Activated T-cell treated with anti-CD3 and anti-CD28 coated beads, Interleukin-2, amount 50 U/mL, for 24 hours (primary cell): ENCODE data around the gene PSMB9.
A peak's percentile ranks its signal among the peaks of the same experiment; 100 is the strongest.
"Not testable (repeated sequence)": the region's sequence is repeated elsewhere in the genome, so short reads cannot be mapped to it uniquely, and the experiment has no call there.

Experiments
- DNase-seq: peaks from one replicate; pipeline ENCODE4 v3.0.0-alpha.2; 2020
- H3K27ac Mint-ChIP-seq: 2 replicates; pipeline ENCODE4 v1.8.0; 2020; ENCODE audit warnings: mild to moderate bottlenecking, mixed read lengths
- H3K27me3 Mint-ChIP-seq: 2 replicates; pipeline ENCODE4 v1.8.0; 2020; ENCODE audit warnings: mixed read lengths
- H3K36me3 Mint-ChIP-seq: 2 replicates; pipeline ENCODE4 v1.8.0; 2020; ENCODE audit warnings: low read depth, mixed read lengths
- H3K4me1 Mint-ChIP-seq: 2 replicates; pipeline ENCODE4 v1.8.0; 2020; ENCODE audit warnings: low read depth, mixed read lengths
- H3K4me3 Mint-ChIP-seq: 2 replicates; pipeline ENCODE4 v1.8.0; 2020; ENCODE audit warnings: mild to moderate bottlenecking, moderate library complexity, mixed read lengths
- H3K9me3 Mint-ChIP-seq: 2 replicates; pipeline ENCODE4 v1.8.0; 2020; ENCODE audit warnings: mixed read lengths

PSMB9 gene

GRCh38 chr6:32853541-32854375 lies at the start of gene PSMB9, which contains the start of gene TAP1:
PSMB9 (plus strand) TSS chr6:32854192; CDS start chr6:32854230, 38 bp downstream.
TAP1 (minus strand) TSS chr6:32853704; CDS start chr6:32853636, 68 bp downstream.
- peak within 1 kb of the TSS; percentile 100 for H3K27ac Mint-ChIP-seq
- peak; percentile 96 for DNase-seq
- peak within 1 kb of the TSS; percentile 97 for H3K4me3 Mint-ChIP-seq
- no peaks in the 10 kb centered on the region for H3K9me3 Mint-ChIP-seq
- H3K4me1 Mint-ChIP-seq: peaks cover 63% of the 10 kb centered on the region
- H3K27me3 Mint-ChIP-seq: no peaks in the 10 kb centered on the region
- H3K36me3 Mint-ChIP-seq: peaks cover 94% of the 10 kb centered on the region

- H3K36me3 Mint-ChIP-seq, H3K27ac Mint-ChIP-seq: not testable (repeated sequence)
- H3K27me3 Mint-ChIP-seq: peaks cover 65% of the 10 kb centered on the region
Measured at GRCh38 chr6:32805404-32805803, 48.6 kb upstream of the PSMB9 start.

GRCh38 chr6:32807020-32807580 lies 46.9 kb upstream of the PSMB9 start:
- Mint-ChIP-seq H3K4me1 (peaks cover 9% of the 10 kb centered on the region), H3K4me3 (no peak overlapping the region), H3K9me3 (no peaks in the 10 kb centered on the region), H3K36me3 (no peaks in the 10 kb centered on the region), H3K27ac (no peak overlapping the region), H3K27me3 (peaks cover 57% of the 10 kb centered on the region)
- DNase-seq: no peak

More at GRCh38 chr6:32805404-32805803, 48.6 kb upstream of the PSMB9 start:
- H3K4me1 Mint-ChIP-seq, H3K4me3 Mint-ChIP-seq, DNase-seq, H3K9me3 Mint-ChIP-seq: not testable (repeated sequence)

GRCh38 chr6:32809171-32809570 lies 44.8 kb upstream of the PSMB9 start:
- Mint-ChIP-seq H3K36me3 (peaks cover 9% of the 10 kb centered on the region), H3K27me3 (peaks cover 38% of the 10 kb centered on the region), H3K9me3 (no peaks in the 10 kb centered on the region), H3K4me1 (peaks cover 9% of the 10 kb centered on the region), H3K4me3 (no peak overlapping the region), H3K27ac (no peak overlapping the region)
- DNase-seq: no peak

- peaks cover 4% of the 10 kb centered on the region for H3K4me1 Mint-ChIP-seq
- H3K27me3 Mint-ChIP-seq: no peaks in the 10 kb centered on the region
- H3K36me3 Mint-ChIP-seq: peaks cover 15% of the 10 kb centered on the region
- no peak overlapping the region for H3K4me3 Mint-ChIP-seq
- DNase-seq: no peak
- H3K27ac Mint-ChIP-seq: no peak overlapping the region
- H3K9me3 Mint-ChIP-seq: no peaks in the 10 kb centered on the region
Measured at GRCh38 chr6:32814145-32814544, 39.8 kb upstream of the PSMB9 start.

- Mint-ChIP-seq H3K36me3 (peaks cover 15% of the 10 kb centered on the region), H3K4me3 (no peak overlapping the region), H3K9me3 (no peaks in the 10 kb centered on the region), H3K27ac (no peak overlapping the region), H3K4me1 (peaks cover 11% of the 10 kb centered on the region), H3K27me3 (no peaks in the 10 kb centered on the region)
- DNase-seq: no peak
Measured at GRCh38 chr6:32815115-32815514, 38.9 kb upstream of the PSMB9 start.

GRCh38 chr6:32815996-32816395 lies 38.0 kb upstream of the PSMB9 start:
- Mint-ChIP-seq H3K27me3 (no peaks in the 10 kb centered on the region), H3K4me1 (peaks cover 11% of the 10 kb centered on the region), H3K27ac (no peak overlapping the region), H3K36me3 (peaks cover 15% of the 10 kb centered on the region), H3K4me3 (no peak overlapping the region), H3K9me3 (no peaks in the 10 kb centered on the region)
- DNase-seq: no peak

- no peaks in the 10 kb centered on the region for H3K9me3 Mint-ChIP-seq
- H3K27ac Mint-ChIP-seq: no peak within 1 kb of the TSS
- H3K4me3 Mint-ChIP-seq: no peak within 1 kb of the TSS
- H3K36me3 Mint-ChIP-seq: peaks cover 15% of the 10 kb centered on the region
- peaks cover 11% of the 10 kb centered on the region for H3K4me1 Mint-ChIP-seq
- no peaks in the 10 kb centered on the region for H3K27me3 Mint-ChIP-seq
- no peak for DNase-seq
Measured at GRCh38 chr6:32816746-32817204, 37.2 kb upstream of the PSMB9 start, which contains the start of gene HLA-DOB. HLA-DOB (minus strand) TSS chr6:32817002; CDS start chr6:32816951, 51 bp downstream.

- no peaks in the 10 kb centered on the region for H3K9me3 Mint-ChIP-seq
- no peak for DNase-seq
- H3K36me3 Mint-ChIP-seq: peaks cover 10% of the 10 kb centered on the region
- H3K4me1 Mint-ChIP-seq: peaks cover 11% of the 10 kb centered on the region
- H3K27me3 Mint-ChIP-seq: no peaks in the 10 kb centered on the region
- H3K27ac Mint-ChIP-seq: no peak overlapping the region
- H3K4me3 Mint-ChIP-seq: no peak overlapping the region
Measured at GRCh38 chr6:32818867-32819266, 35.1 kb upstream of the PSMB9 start.

- H3K4me3 Mint-ChIP-seq: no peak overlapping the region
- H3K36me3 Mint-ChIP-seq: peaks cover 3% of the 10 kb centered on the region
- no peak overlapping the region for H3K27ac Mint-ChIP-seq
- no peaks in the 10 kb centered on the region for H3K27me3 Mint-ChIP-seq
- no peak for DNase-seq
- H3K4me1 Mint-ChIP-seq: peaks cover 11% of the 10 kb centered on the region
- H3K9me3 Mint-ChIP-seq: no peaks in the 10 kb centered on the region
Measured at GRCh38 chr6:32819729-32820128, 34.3 kb upstream of the PSMB9 start.

- peaks cover 39% of the 10 kb centered on the region for H3K4me1 Mint-ChIP-seq
- peak overlapping the region; percentile 35 for H3K27ac Mint-ChIP-seq
- DNase-seq: no peak
- H3K27me3 Mint-ChIP-seq: no peaks in the 10 kb centered on the region
- peaks cover 52% of the 10 kb centered on the region for H3K36me3 Mint-ChIP-seq
- H3K4me3 Mint-ChIP-seq: no peak overlapping the region
- no peaks in the 10 kb centered on the region for H3K9me3 Mint-ChIP-seq
Measured at GRCh38 chr6:32825966-32826365, 28.0 kb upstream of the PSMB9 start.

GRCh38 chr6:32827025-32827424 lies 27.0 kb upstream of the PSMB9 start:
- Mint-ChIP-seq H3K36me3 (peaks cover 62% of the 10 kb centered on the region), H3K4me1 (peaks cover 45% of the 10 kb centered on the region)

GRCh38 chr6:32829495-32829894 lies 24.5 kb upstream of the PSMB9 start:
- Mint-ChIP-seq H3K27ac (peak overlapping the region; percentile 82), H3K4me1 (peaks cover 67% of the 10 kb centered on the region), H3K27me3 (no peaks in the 10 kb centered on the region), H3K9me3 (no peaks in the 10 kb centered on the region), H3K36me3 (peaks cover 87% of the 10 kb centered on the region), H3K4me3 (no peak overlapping the region)
- DNase-seq: no peak

More at GRCh38 chr6:32827025-32827424, 27.0 kb upstream of the PSMB9 start:
- DNase-seq: no peak
- peak overlapping the region; percentile 35 for H3K27ac Mint-ChIP-seq
- H3K4me3 Mint-ChIP-seq: no peak overlapping the region
- H3K9me3 Mint-ChIP-seq: no peaks in the 10 kb centered on the region
- no peaks in the 10 kb centered on the region for H3K27me3 Mint-ChIP-seq

- DNase-seq: no peak
- H3K36me3 Mint-ChIP-seq: peaks cover 92% of the 10 kb centered on the region
- H3K4me1 Mint-ChIP-seq: peaks cover 72% of the 10 kb centered on the region
- no peak overlapping the region for H3K4me3 Mint-ChIP-seq
- no peaks in the 10 kb centered on the region for H3K27me3 Mint-ChIP-seq
- H3K9me3 Mint-ChIP-seq: no peaks in the 10 kb centered on the region
- peak overlapping the region; percentile 80 for H3K27ac Mint-ChIP-seq
Measured at GRCh38 chr6:32830017-32830416, 24.0 kb upstream of the PSMB9 start.

GRCh38 chr6:32830936-32831335 lies 23.1 kb upstream of the PSMB9 start:
- DNase-seq: no peak
- Mint-ChIP-seq H3K4me1 (peaks cover 81% of the 10 kb centered on the region), H3K27me3 (no peaks in the 10 kb centered on the region), H3K27ac (peak overlapping the region; percentile 80), H3K36me3 (peaks cover 99% of the 10 kb centered on the region), H3K4me3 (no peak overlapping the region), H3K9me3 (no peaks in the 10 kb centered on the region)
